MM.1S (cell line): ENCODE measurements around the gene PTPRK.

Source experiments
- DNase-seq: peaks from one replicate; pipeline ENCODE4 v3.0.0-alpha.2; 2015
- H2AFZ ChIP-seq: fragments of 300-600 bp; sonication (generic); 2 replicates; pipeline ENCODE4 v1.6.0; 2016; ENCODE audit warnings: antibody characterized with exemption, low read length
- H3F3A ChIP-seq: fragments of 300-600 bp; sonication (generic); 2 replicates; pipeline ENCODE4 v1.6.1; 2016; ENCODE audit warnings: mild to moderate bottlenecking, antibody characterized with exemption, low read length, moderate library complexity, mixed read lengths; ENCODE audit not compliant: insufficient read depth
- H3K27ac ChIP-seq: fragments of 300-600 bp; sonication (generic); 2 replicates; pipeline ENCODE4 v1.5.1; 2016; ENCODE audit warnings: mild to moderate bottlenecking, low read length
- H3K27me3 ChIP-seq: fragments of 300-600 bp; sonication (generic); replicated peaks from 2 replicates; pipeline ENCODE4 v1.6.0; 2016; ENCODE audit warnings: low read length; ENCODE audit not compliant: insufficient read depth
- H3K36me3 ChIP-seq: fragments of 300-600 bp; sonication (generic); replicated peaks from 2 replicates; pipeline ENCODE4 v1.6.1; 2016; ENCODE audit warnings: mild to moderate bottlenecking, low read length, mixed read lengths; ENCODE audit not compliant: insufficient read depth
- H3K4me1 ChIP-seq: fragments of 300-600 bp; sonication (generic); 2 replicates; pipeline ENCODE4 v1.6.1; 2016; ENCODE audit warnings: low read length, mixed read lengths
- H3K4me2 ChIP-seq: fragments of 300-600 bp; sonication (generic); 2 replicates; pipeline ENCODE4 v1.6.0; 2016; ENCODE audit warnings: low read depth, low read length
- H3K4me3 ChIP-seq: fragments of 300-600 bp; sonication (generic); 2 replicates; pipeline ENCODE4 v1.5.1; 2016; ENCODE audit warnings: low read length, mixed read lengths
- H3K79me2 ChIP-seq: fragments of 300-600 bp; sonication (generic); 2 replicates; pipeline ENCODE4 v1.6.1; 2016; ENCODE audit warnings: mixed run types, low read length, mixed read lengths
- H3K9ac ChIP-seq: fragments of 300-600 bp; sonication (generic); 2 replicates; pipeline ENCODE4 v1.6.1; 2016; ENCODE audit warnings: low read length, mixed read lengths
- H3K9me2 ChIP-seq: fragments of 300-600 bp; sonication (generic); replicated peaks from 2 replicates; pipeline ENCODE4 v1.6.1; 2016; ENCODE audit warnings: mild to moderate bottlenecking, low read length, mixed read lengths; ENCODE audit not compliant: insufficient read depth
- H3K9me3 ChIP-seq: fragments of 300-600 bp; sonication (generic); replicated peaks from 2 replicates; pipeline ENCODE4 v1.6.1; 2016; ENCODE audit warnings: mild to moderate bottlenecking, low read length, mixed read lengths; ENCODE audit not compliant: insufficient read depth
- H4K20me1 ChIP-seq: fragments of 300-600 bp; sonication (generic); 2 replicates; pipeline ENCODE4 v1.6.1; 2016; ENCODE audit warnings: mild to moderate bottlenecking, low read length, moderate library complexity, mixed read lengths; ENCODE audit not compliant: insufficient read depth
- EZH2 ChIP-seq: fragments of 300-600 bp; sonication (generic); optimal IDR thresholded peaks from 2 replicates; pipeline ENCODE3; 2017; ENCODE audit warnings: low read depth, mild to moderate bottlenecking, antibody characterized with exemption, low read length, mixed read lengths
- EZH2phosphoT487 ChIP-seq: fragments of 300-600 bp; sonication (generic); IDR thresholded peaks from 2 replicates; pipeline ENCODE4 v1.6.1; 2018; ENCODE audit warnings: antibody characterized with exemption, low read length
- TF ChIP-seq, protein P1 (sequence below): fragments of 300-600 bp; sonication (generic); IDR thresholded peaks from 2 replicates; pipeline ENCODE4 v1.5.1; 2016; ENCODE audit warnings: antibody characterized with exemption, low read length, mixed read lengths

Gene PTPRK

DNA sequence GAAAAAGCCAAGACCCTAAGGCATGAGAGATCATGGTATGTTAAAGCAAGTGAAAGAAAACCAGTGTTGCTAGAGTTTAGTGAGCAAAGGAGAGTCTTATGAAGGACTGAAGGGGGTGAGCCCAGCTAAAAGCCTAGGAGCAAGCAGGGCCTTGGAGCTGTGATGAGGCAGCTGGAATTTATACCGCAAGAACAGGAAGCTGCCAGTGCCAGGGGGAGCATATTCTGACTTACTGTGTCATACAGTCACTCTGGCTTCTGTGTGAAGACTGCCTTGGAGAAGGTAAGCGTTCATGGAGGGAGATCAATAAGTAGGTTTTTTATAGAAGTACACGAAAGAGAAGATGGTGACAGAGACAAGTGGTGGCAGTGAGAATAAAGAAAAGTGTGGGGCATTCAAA, 310.6 kb downstream of the PTPRK start:
- no peak overlapping the region for H2AFZ ChIP-seq
- H3K9ac ChIP-seq = no peak overlapping the region
- no peak overlapping the region for H3K27ac ChIP-seq
- no peaks in the 10 kb centered on the region for H3F3A ChIP-seq
- no peaks in the 10 kb centered on the region for H3K79me2 ChIP-seq
- H3K4me2 ChIP-seq = no peak overlapping the region
- no peaks in the 10 kb centered on the region for H3K27me3 ChIP-seq
- H3K9me2 ChIP-seq = no peaks in the 10 kb centered on the region
- no peaks in the 10 kb centered on the region for H3K36me3 ChIP-seq
- no peaks in the 10 kb centered on the region for H4K20me1 ChIP-seq
- H3K4me3 ChIP-seq = no peak overlapping the region
- no peaks in the 10 kb centered on the region for H3K4me1 ChIP-seq
- no peak for DNase-seq
- H3K9me3 ChIP-seq = no peaks in the 10 kb centered on the region
- no peak for TF ChIP-seq EZH2phosphoT487
- no peak for TF ChIP-seq EZH2
- TF ChIP-seq, protein P1, sequence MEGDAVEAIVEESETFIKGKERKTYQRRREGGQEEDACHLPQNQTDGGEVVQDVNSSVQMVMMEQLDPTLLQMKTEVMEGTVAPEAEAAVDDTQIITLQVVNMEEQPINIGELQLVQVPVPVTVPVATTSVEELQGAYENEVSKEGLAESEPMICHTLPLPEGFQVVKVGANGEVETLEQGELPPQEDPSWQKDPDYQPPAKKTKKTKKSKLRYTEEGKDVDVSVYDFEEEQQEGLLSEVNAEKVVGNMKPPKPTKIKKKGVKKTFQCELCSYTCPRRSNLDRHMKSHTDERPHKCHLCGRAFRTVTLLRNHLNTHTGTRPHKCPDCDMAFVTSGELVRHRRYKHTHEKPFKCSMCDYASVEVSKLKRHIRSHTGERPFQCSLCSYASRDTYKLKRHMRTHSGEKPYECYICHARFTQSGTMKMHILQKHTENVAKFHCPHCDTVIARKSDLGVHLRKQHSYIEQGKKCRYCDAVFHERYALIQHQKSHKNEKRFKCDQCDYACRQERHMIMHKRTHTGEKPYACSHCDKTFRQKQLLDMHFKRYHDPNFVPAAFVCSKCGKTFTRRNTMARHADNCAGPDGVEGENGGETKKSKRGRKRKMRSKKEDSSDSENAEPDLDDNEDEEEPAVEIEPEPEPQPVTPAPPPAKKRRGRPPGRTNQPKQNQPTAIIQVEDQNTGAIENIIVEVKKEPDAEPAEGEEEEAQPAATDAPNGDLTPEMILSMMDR = no peak

DNA sequence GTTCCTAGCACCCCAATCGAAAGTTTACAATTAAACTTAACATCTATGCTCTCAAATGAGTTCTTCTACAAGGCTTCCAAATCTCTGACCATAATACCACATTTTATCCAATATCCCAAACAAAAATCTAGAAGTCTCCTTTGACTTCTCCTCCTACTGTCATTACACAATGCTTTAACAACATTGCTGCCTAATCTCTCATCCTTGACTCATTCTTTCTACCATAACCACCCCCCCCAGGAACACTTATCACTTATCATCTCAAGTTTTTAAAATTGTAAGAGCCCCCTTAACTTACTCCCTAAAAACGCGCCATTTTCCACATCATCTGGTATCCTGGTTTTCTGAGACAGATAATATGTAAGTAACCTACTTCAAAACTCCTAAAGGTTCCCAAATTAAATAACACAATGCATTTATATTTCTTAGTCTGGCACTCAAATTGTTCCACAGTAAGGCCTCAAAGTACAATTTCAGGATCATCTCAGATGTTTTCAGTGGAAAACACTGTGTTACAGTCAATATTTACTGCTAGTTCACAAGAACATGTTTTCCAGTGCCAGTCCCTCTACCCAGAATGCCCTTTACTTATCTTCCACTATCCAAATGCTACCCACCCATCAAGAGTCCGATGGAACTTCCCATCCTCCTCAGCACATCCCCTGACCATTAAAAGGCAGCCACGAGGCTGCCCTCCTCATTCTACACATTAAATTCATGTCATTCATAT, 311.4 kb downstream of the PTPRK start:
- Histone ChIP-seq H3K9ac (no peak overlapping the region), H4K20me1 (no peaks in the 10 kb centered on the region), H3K9me3 (no peaks in the 10 kb centered on the region), H3K9me2 (no peaks in the 10 kb centered on the region), H3K79me2 (no peaks in the 10 kb centered on the region), H3K27me3 (no peaks in the 10 kb centered on the region), H3F3A (no peaks in the 10 kb centered on the region), H3K36me3 (no peaks in the 10 kb centered on the region), H2AFZ (no peak overlapping the region), H3K4me2 (no peak overlapping the region), H3K4me1 (no peaks in the 10 kb centered on the region), H3K27ac (no peak overlapping the region), H3K4me3 (no peak overlapping the region)
- no peak for DNase-seq
- TF ChIP-seq, protein P1 = no peak
- TF ChIP-seq EZH2phosphoT487 = no peak

DNA sequence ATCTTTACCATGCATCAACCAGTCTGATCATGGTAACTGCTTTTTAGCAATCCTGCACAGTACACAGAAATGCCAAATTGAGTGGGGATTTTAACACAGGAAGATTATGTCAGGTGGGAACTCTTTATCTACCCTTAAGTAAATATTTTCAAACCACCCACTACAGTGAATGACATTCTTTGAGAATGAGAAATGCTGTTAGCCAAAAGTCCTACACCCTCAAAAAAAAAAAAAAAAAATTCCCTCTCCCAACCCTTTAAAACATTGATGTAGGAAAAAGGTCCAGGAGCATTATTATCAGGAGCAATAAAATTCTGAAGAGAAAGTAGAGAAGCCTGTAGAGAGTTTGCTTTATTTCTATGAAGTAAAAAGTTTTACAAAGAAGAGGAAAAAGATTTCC, 312.3 kb downstream of the PTPRK start:
- Histone ChIP-seq H3F3A (no peaks in the 10 kb centered on the region), H3K27me3 (no peaks in the 10 kb centered on the region), H3K4me1 (no peaks in the 10 kb centered on the region), H3K9ac (no peak overlapping the region), H2AFZ (no peak overlapping the region), H3K4me2 (no peak overlapping the region), H3K36me3 (no peaks in the 10 kb centered on the region), H4K20me1 (no peaks in the 10 kb centered on the region), H3K27ac (no peak overlapping the region), H3K4me3 (no peak overlapping the region), H3K79me2 (no peaks in the 10 kb centered on the region), H3K9me2 (no peaks in the 10 kb centered on the region), H3K9me3 (no peaks in the 10 kb centered on the region)
- DNase-seq = no peak
- TF ChIP-seq EZH2 (no peak), EZH2phosphoT487 (no peak)
- TF ChIP-seq, protein P1 = no peak
